Neural progenitor cell (in vitro differentiated cells): ENCODE measurements around the gene ACSS3.

Experiments
- EZH2 ChIP-seq: fragments of 200-600 bp; sonication (generic); IDR thresholded peaks from 2 replicates; pipeline ENCODE4 v1.6.1; 2017; ENCODE audit warnings: antibody characterized with exemption, mild to moderate bottlenecking, moderate library complexity
- EZH2phosphoT487 ChIP-seq: fragments of 200-600 bp; sonication (generic); IDR thresholded peaks from 2 replicates; pipeline ENCODE4 v1.6.1; 2017; ENCODE audit warnings: antibody characterized with exemption
- TF ChIP-seq, protein P1 (sequence below): fragments of 200-600 bp; sonication (generic); IDR thresholded peaks from 2 replicates; pipeline ENCODE4 v1.5.1; 2017; ENCODE audit warnings: antibody characterized with exemption, mild to moderate bottlenecking

DNA sequence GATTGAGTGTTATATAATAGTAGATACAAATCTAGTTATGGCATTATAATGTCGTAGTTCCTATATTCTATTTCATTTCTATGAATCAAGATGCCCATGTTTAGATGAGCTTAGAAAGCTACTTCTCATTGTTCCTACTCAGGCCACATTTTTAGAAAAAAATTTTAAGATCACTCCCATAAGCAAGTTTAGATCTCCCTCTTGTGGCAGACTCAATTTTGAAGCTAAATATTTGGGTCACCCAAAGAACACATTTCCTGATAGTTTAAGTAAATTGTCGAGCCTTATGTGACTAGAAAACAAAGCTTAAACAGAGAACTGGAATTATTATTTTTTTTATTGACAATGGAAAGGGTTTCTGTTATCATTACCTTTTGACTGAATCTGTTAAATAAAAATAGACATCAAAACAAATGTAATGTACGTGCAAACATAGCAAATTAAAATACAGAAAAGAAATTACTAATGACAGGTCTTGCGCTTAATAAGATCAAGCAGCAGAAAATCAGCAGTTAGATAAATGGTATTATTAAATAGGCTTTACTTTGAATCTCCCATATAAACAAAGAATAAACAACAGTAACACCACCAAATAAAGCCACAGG is 180.2 kb downstream of the ACSS3 start:
- TF ChIP-seq EZH2phosphoT487 (no peak), EZH2 (no peak)
- TF ChIP-seq, protein P1, sequence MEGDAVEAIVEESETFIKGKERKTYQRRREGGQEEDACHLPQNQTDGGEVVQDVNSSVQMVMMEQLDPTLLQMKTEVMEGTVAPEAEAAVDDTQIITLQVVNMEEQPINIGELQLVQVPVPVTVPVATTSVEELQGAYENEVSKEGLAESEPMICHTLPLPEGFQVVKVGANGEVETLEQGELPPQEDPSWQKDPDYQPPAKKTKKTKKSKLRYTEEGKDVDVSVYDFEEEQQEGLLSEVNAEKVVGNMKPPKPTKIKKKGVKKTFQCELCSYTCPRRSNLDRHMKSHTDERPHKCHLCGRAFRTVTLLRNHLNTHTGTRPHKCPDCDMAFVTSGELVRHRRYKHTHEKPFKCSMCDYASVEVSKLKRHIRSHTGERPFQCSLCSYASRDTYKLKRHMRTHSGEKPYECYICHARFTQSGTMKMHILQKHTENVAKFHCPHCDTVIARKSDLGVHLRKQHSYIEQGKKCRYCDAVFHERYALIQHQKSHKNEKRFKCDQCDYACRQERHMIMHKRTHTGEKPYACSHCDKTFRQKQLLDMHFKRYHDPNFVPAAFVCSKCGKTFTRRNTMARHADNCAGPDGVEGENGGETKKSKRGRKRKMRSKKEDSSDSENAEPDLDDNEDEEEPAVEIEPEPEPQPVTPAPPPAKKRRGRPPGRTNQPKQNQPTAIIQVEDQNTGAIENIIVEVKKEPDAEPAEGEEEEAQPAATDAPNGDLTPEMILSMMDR, result peak; percentile 71
